Measurements from ENCODE around the gene ARHGDIA.
A peak's percentile ranks its signal among the peaks of the same experiment; 100 is the strongest.

ARHGDIA gene

DNA sequence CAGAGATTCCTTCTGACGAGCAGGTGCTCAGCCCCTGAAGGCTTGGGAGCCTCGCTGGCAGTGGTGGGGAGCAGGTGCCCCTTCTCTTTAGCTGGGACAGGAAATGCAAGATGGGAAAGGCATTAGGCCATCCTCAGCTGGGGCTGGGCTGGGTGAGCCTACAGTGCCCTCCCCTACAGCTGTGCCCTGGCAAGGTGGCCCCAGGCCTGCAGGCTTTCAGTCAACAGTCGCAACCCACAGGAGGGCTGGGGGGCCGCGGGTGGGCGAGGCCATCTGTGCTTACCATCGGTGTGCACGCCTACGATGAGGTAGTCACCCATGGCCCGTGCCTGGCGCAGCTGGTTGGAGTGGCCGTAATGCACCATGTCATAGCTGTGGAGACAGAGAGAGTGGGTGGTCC is 38.1 kb upstream of the ARHGDIA start:
- TF ChIP-seq, protein P1, sequence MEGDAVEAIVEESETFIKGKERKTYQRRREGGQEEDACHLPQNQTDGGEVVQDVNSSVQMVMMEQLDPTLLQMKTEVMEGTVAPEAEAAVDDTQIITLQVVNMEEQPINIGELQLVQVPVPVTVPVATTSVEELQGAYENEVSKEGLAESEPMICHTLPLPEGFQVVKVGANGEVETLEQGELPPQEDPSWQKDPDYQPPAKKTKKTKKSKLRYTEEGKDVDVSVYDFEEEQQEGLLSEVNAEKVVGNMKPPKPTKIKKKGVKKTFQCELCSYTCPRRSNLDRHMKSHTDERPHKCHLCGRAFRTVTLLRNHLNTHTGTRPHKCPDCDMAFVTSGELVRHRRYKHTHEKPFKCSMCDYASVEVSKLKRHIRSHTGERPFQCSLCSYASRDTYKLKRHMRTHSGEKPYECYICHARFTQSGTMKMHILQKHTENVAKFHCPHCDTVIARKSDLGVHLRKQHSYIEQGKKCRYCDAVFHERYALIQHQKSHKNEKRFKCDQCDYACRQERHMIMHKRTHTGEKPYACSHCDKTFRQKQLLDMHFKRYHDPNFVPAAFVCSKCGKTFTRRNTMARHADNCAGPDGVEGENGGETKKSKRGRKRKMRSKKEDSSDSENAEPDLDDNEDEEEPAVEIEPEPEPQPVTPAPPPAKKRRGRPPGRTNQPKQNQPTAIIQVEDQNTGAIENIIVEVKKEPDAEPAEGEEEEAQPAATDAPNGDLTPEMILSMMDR (conservative IDR thresholded peaks at IDR 0.05) = no peak
- peak overlapping the region; percentile 86 for H3K27ac ChIP-seq

DNA sequence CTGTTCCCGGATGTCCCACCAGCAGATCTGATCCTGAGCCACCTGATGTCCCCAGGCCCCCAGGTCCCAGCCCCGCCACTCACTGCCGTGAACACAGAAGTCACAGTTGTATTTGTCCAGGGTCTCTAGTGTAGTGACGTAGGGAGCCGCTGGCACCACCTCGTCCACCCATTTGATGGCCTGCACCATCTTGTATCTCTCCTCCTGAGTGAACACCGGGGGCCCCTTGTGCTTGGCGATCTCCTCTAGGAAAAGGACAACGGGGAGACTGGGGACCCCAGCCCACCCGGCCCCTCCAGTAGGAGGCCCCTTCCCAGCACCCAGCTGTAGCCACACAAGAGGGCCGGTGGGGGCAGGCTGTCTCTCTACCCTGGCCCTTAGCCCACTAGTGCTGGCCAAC is 37.7 kb upstream of the ARHGDIA start:
- TF ChIP-seq, protein P1 (conservative IDR thresholded peaks at IDR 0.05) = no peak
- peak overlapping the region; percentile 86; the same call in 1 of the 2 replicates for H3K27ac ChIP-seq

DNA sequence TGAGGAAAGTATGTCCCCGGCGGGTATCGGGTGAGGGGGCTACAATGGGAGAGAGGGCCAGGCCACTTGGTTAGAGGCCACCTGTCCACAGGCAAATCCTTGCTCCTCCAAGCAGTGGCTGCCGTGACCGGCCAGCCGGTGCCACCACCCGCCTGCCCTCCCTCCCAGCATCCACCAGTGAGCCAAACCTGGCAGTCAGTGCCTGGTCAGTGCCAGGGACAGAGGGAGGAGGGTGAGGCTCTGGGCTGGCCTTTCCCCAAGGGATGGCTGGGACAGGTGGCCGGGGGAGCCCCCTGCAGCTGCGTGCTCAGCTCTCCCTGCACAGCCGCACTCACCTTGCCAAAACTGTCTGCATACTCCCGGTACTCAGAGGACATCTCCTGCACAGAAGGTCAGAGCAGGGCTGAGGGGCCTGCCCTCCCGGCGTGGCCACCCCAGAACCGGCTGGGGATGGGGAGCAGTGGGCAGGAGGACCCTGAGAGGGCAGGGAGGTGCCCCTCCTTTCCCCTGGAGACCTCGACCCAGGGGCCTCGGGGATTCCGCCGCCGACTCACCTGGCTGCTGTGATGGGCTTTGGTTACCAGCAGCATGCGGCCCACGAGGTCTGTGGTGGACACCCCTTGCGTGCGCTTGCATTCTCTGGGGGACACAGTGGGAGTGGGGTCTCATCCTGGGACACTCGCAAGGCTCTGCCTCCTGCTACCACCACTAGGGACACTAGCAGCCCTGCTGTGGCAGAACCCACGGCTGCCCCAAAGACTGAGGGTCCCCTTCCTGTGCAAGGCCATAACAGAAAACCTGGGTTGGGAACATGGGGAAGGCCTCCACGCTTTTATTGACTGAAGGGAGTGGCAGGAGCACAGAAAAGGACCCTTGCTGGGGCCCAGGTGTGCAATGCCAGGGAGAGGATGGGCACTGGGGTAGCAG is 36.3 kb upstream of the ARHGDIA start:
- TF ChIP-seq, protein P1 (conservative IDR thresholded peaks at IDR 0.05) = peak; percentile 17
- H3K27ac ChIP-seq = no peak overlapping the region

DNA sequence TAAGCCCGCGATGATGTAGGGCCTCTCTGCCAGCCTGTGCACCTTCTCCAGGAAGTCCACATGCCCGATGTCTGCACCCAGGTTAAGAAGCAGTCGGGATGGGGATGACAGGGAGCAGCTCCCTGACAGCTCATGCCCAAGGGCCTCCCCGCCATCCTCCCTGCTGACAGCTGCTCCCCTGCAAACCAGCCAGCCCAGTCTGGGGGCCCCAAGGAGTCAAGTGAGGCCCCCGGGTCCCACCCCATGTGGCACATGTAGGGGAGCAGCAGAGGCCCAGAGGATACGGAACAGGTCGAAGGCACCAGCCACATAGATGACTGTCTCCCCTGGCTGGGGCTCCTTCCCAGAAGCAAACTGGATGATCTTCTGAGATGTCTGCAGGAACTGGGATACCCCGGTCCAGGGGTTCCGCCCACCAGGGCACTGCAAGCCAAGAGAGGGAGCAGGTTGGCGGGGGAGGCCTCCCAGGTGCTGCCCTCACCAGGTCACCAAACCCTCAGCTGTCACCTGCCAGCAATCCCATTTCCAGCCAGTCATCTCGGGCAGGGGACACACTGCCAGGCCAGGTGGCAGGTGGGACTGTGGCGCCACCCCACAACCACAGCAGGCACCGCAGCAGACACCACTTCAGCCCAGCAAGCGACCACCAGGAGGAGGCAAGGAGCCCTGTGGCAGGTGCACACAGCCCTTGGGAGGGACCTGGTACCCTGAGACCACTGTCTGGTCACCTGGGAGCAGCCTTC is 35.5 kb upstream of the ARHGDIA start:
- H3K27ac ChIP-seq = no peak overlapping the region
- TF ChIP-seq, protein P1 (conservative IDR thresholded peaks at IDR 0.05) = 0 out of 2 replicates have a peak, but pooled peaks have one; percentile 10

DNA sequence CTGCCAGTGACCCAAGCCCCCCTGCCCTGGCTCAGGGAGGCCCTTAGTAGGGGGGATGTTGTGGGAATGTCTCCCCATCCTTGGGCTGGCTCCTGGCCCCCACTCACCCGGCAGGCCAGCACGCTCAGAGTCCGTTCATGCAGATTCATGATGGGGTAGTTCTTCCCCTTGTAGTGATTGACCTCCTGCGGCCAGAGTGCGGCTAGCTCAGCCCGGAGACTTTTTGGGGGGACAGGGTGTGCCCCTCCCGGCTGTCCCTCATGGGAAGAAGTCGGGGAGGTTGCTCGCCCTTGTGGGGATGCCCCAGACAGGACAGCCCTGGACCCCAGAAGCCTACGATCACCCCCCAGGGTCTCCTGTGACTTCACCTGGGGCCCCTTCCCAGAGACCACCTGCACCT is 34.9 kb upstream of the ARHGDIA start:
- H3K27ac ChIP-seq = no peak overlapping the region
- TF ChIP-seq, protein P1 (conservative IDR thresholded peaks at IDR 0.05) = no peak

DNA sequence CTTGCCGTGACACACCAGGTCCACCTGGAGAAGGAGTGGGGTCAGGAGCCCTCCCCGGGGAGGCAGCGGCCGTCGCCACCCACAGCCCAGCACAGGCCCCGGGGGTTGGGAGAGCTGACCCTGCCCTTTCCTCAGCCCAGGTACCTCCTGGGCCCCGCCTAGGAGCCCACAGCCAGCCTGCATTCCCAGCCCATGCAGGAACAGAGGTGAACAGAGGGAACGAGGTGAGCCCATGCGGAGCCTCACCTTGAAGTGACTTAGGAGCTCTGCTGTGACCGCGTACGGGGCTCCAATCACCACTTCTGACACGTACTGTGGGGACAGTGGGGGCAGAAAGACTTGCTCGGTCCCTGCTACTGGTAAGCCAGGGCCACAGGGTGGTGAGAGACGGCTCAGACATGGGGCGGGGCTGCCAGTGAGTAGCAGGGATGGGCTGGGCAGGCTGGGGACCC is 34.3 kb upstream of the ARHGDIA start:
- TF ChIP-seq, protein P1 (conservative IDR thresholded peaks at IDR 0.05) = no peak
- H3K27ac ChIP-seq = no peak overlapping the region

All from VCaP (cell line).